ENCODE data around the gene GSTA3.

GRCh38 chr6:52893221-52893620 is 16.3 kb downstream of the GSTA3 start:
- TF ChIP-seq CTCF (IDR thresholded peaks at IDR 0.05) (no peak), MXI1 (IDR thresholded peaks at IDR 0.05; ENCODE audit: low read depth, low read length) (no peak), RFX5 (IDR thresholded peaks at IDR 0.05; ENCODE audit: low read length) (no peak), IRF3 (IDR thresholded peaks at IDR 0.05; ENCODE audit: low read depth, low read length) (no peak), FOXJ3 (CRISPR knock-in tag; IDR thresholded peaks at IDR 0.05) (no peak), GATA2 (CRISPR knock-in tag; IDR thresholded peaks at IDR 0.05) (no peak), GABPA (IDR thresholded peaks at IDR 0.05; ENCODE audit: low read depth) (no peak), POLR2AphosphoS5 (IDR thresholded peaks at IDR 0.05; ENCODE audit: low read depth, low read length) (no peak), EZH2phosphoT487 (IDR thresholded peaks at IDR 0.05; ENCODE audit: borderline replicate concordance, low read depth) (no peak)

Measured in SK-N-SH (cell line).